ENCODE measurements around the gene QSOX1. TPM values are rescaled to one million over a fixed set of nuclear protein-coding genes. Genes with fewer than 3 reads are reported as not detected.

QSOX1 gene
- total and polyA plus RNA-seq, 9 of the 15 experiments (the other 6 are each of a cell fraction or from before 2014, with no cell fraction given), result 4.0 to 53.1 (median 15.0) TPM

GRCh38 chr1:180167721-180168467, 13.2 kb downstream of the QSOX1 start (continued):
- TF ChIP-seq CEBPG (CRISPR knock-in tag; IDR thresholded peaks at IDR 0.05) (no peak), CEBPG (tag; conservative IDR thresholded peaks at IDR 0.05 in 1 of 2, IDR thresholded peaks at IDR 0.05 in 1 of 2) (no peak), TSHZ1 (CRISPR knock-in tag; IDR thresholded peaks at IDR 0.05) (no peak), CREM (IDR thresholded peaks at IDR 0.05; ENCODE audit: low read depth) (0 out of 2 replicates have a peak, but pooled peaks have one; percentile 23), TAF15 (IDR thresholded peaks at IDR 0.05; ENCODE audit: low read depth, low read length) (no peak), MYBL2 (IDR thresholded peaks at IDR 0.05; ENCODE audit: low read depth) (no peak), MYBL2 (CRISPR knock-in tag; IDR thresholded peaks at IDR 0.05; ENCODE audit: borderline replicate concordance) (no peak), U2AF2 (optimal IDR thresholded peaks at IDR 0.05; ENCODE audit: low read depth, low read length) (no peak), ATF3 (IDR thresholded peaks at IDR 0.05) (peak; percentile 59; the same call in 1 of the 2 replicates), ATF3 (CRISPR knock-in tag; conservative IDR thresholded peaks at IDR 0.05) (no peak), ZBTB8A (IDR thresholded peaks at IDR 0.05; ENCODE audit: partially characterized antibody) (no peak), GTF2E2 (tag; IDR thresholded peaks at IDR 0.05) (no peak), SIN3A (IDR thresholded peaks at IDR 0.05; ENCODE audit: borderline replicate concordance in 2 of 2, control insufficient read depth in 1 of 2, low read depth in 2 of 2, low read length in 2 of 2) (no peak), CBX1 (IDR thresholded peaks at IDR 0.05; ENCODE audit: low read depth) (no peak), RCOR1 (IDR thresholded peaks at IDR 0.05; ENCODE audit: borderline replicate concordance in 1 of 2, low read depth in 2 of 2, low read length in 2 of 2) (no peak), SAFB2 (IDR thresholded peaks at IDR 0.05; ENCODE audit: borderline replicate concordance, low read depth, low read length, severe bottlenecking) (no peak), KAT7 (CRISPR knock-in tag; IDR thresholded peaks at IDR 0.05; ENCODE audit: borderline replicate concordance) (no peak)

Measured in K562 (cell line).